Subcutaneous abdominal adipose tissue (tissue), 5 donors: Measurements from ENCODE around the gene RNF186.

Source experiments
- H3K27ac ChIP-seq: one replicate; pipeline ENCODE4 v1.7.0; 2013; ENCODE audit warnings: low read depth, mild to moderate bottlenecking, inconsistent platforms, low read length, moderate library complexity
- H3K27me3 ChIP-seq, 5 donors: one replicate each; pipeline ENCODE4 v1.7.0; 2013; ENCODE audit warnings: low read length in 5 of 5, inconsistent platforms in 1 of 5; ENCODE audit not compliant: control insufficient read depth in 5 of 5, insufficient read depth in 4 of 5
- H3K36me3 ChIP-seq, 5 donors: one replicate each; pipeline ENCODE4 v1.7.0; 2013; ENCODE audit warnings: low read length in 5 of 5; ENCODE audit not compliant: control insufficient read depth in 5 of 5, insufficient read depth in 5 of 5
- H3K4me1 ChIP-seq, 5 donors: one replicate each; pipeline ENCODE4 v1.7.0; 2013; ENCODE audit warnings: low read length in 5 of 5, mild to moderate bottlenecking in 3 of 5, moderate library complexity in 1 of 5; ENCODE audit not compliant: control insufficient read depth in 5 of 5, insufficient read depth in 5 of 5
- H3K4me3 ChIP-seq, 5 donors: one replicate each; pipeline ENCODE4 v1.7.0; 2013; ENCODE audit warnings: low read length in 5 of 5, low read depth in 1 of 5
- H3K9ac ChIP-seq, 5 donors: one replicate each; pipeline ENCODE4 v1.7.0; 2013; ENCODE audit warnings: low read length in 5 of 5, mild to moderate bottlenecking in 4 of 5, moderate library complexity in 3 of 5
- H3K9me3 ChIP-seq, 5 donors: one replicate each; pipeline ENCODE4 v1.7.0; 2013; ENCODE audit warnings: low read length in 5 of 5; ENCODE audit not compliant: control insufficient read depth in 5 of 5
- donor health status: healthy.
- donor health status: healthy.
- donor health status: healthy.
- donor health status: healthy.
- donor health status: healthy.

The RNF186 gene

GRCh38 chr1:19776933-19777332 is 38.1 kb downstream of the RNF186 start:
- Histone ChIP-seq H3K4me1 (no peaks in the 10 kb centered on the region), H3K27me3 (no peaks in the 10 kb centered on the region), H3K27ac (no peak overlapping the region), H3K9me3 (no peaks in the 10 kb centered on the region), H3K36me3 (peaks cover 8 to 71% (median 63%) of the 10 kb centered on the region in 5 donors), H3K4me3 (no peak overlapping the region), H3K9ac (no peak overlapping the region)

- Histone ChIP-seq H3K9ac (no peak overlapping the region), H3K36me3 (peaks cover 7 to 76% (median 65%) of the 10 kb centered on the region in 5 donors), H3K4me1 (no peaks in the 10 kb centered on the region), H3K4me3 (no peak overlapping the region), H3K27ac (no peak overlapping the region), H3K27me3 (no peaks in the 10 kb centered on the region), H3K9me3 (no peaks in the 10 kb centered on the region)
Measured at GRCh38 chr1:19776287-19776686, 38.8 kb downstream of the RNF186 start.

- Histone ChIP-seq H3K36me3 (peaks cover 9 to 79% (median 69%) of the 10 kb centered on the region in 5 donors), H3K9me3 (no peaks in the 10 kb centered on the region), H3K4me3 (no peak overlapping the region), H3K27me3 (no peaks in the 10 kb centered on the region), H3K9ac (no peak overlapping the region), H3K27ac (no peak overlapping the region), H3K4me1 (no peaks in the 10 kb centered on the region)
Measured at GRCh38 chr1:19775831-19776230, 39.3 kb downstream of the RNF186 start.

DNA sequence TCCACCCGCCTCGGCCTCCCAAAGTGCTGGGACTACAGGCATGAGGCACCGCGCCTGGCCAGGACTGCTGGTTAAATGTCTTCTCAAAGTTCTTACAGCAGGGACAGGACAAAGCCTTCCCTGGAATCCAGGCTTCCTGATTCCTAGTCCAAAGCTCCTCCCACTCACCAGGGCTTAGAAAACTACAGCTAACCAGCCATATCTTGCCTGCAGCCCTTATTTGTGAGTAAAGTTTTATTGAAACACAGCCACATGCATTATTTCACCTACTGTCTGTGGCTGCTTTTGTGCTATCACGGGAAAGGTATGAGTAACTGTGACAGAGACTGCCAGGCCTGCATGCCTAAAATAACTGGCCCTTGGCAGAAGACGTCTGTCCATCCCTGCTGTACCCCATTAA is 39.8 kb downstream of the RNF186 start:
- Histone ChIP-seq H3K36me3 (peaks cover 14 to 79% (median 69%) of the 10 kb centered on the region in 5 donors), H3K27me3 (no peaks in the 10 kb centered on the region), H3K4me3 (no peak overlapping the region), H3K4me1 (no peaks in the 10 kb centered on the region), H3K27ac (no peak overlapping the region), H3K9me3 (no peaks in the 10 kb centered on the region), H3K9ac (no peak overlapping the region)

GRCh38 chr1:19774180-19774785 is 40.8 kb downstream of the RNF186 start:
- peaks cover 11 to 79% (median 68%) of the 10 kb centered on the region in 5 donors for H3K36me3 ChIP-seq
- no peak overlapping the region for H3K27ac ChIP-seq

GRCh38 chr1:19773485-19773884 is 41.6 kb downstream of the RNF186 start:
- Histone ChIP-seq H3K4me3 (no peak overlapping the region), H3K27me3 (no peaks in the 10 kb centered on the region), H3K9ac (no peak overlapping the region), H3K4me1 (no peaks in the 10 kb centered on the region), H3K27ac (no peak overlapping the region), H3K36me3 (peaks cover 11 to 76% (median 67%) of the 10 kb centered on the region in 5 donors), H3K9me3 (no peaks in the 10 kb centered on the region)

More at GRCh38 chr1:19774180-19774785, 40.8 kb downstream of the RNF186 start:
- Histone ChIP-seq H3K9me3 (no peaks in the 10 kb centered on the region), H3K4me3 (no peak overlapping the region), H3K9ac (no peak overlapping the region), H3K27me3 (no peaks in the 10 kb centered on the region), H3K4me1 (no peaks in the 10 kb centered on the region)

GRCh38 chr1:19772053-19772452 is 43.0 kb downstream of the RNF186 start:
- Histone ChIP-seq H3K4me1 (no peaks in the 10 kb centered on the region), H3K36me3 (peaks cover 11 to 70% (median 63%) of the 10 kb centered on the region in 5 donors), H3K27ac (no peak overlapping the region), H3K4me3 (no peak overlapping the region), H3K9me3 (no peaks in the 10 kb centered on the region), H3K9ac (no peak overlapping the region), H3K27me3 (no peaks in the 10 kb centered on the region)

DNA sequence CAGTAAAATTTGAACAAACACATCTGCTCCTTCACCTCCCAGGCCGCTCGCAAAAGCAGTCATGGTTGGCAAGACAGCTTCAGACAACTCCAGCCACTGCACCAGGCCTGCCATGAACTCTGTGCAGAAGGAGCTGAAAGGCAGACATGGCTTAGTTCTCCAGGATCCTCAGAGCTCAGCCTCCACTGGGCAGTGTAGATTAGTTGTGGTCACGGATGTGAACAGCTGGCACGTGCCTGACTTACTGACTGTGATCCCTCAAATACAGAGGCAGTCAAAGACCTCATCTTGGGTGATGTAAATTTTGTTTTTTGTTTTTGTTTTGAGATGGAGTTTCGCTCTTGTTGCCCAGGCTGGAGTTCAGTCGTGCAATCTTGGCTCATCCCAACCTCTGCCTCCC is 43.7 kb downstream of the RNF186 start:
- no peaks in the 10 kb centered on the region for H3K4me1 ChIP-seq
- H3K36me3 ChIP-seq = peaks cover 11 to 73% (median 65%) of the 10 kb centered on the region in 5 donors
- no peaks in the 10 kb centered on the region for H3K27me3 ChIP-seq
- no peak overlapping the region for H3K27ac ChIP-seq
- H3K9me3 ChIP-seq = no peaks in the 10 kb centered on the region
- H3K9ac ChIP-seq = no peak overlapping the region
- H3K4me3 ChIP-seq = no peak overlapping the region

- Histone ChIP-seq H3K27ac (no peak overlapping the region), H3K9me3 (no peaks in the 10 kb centered on the region), H3K36me3 (peaks cover 11 to 69% (median 59%) of the 10 kb centered on the region in 5 donors), H3K4me3 (no peak overlapping the region), H3K9ac (no peak overlapping the region), H3K27me3 (no peaks in the 10 kb centered on the region), H3K4me1 (peaks cover 0 to 5% (median 0%) of the 10 kb centered on the region in 5 donors)
Measured at GRCh38 chr1:19770436-19771190, 44.5 kb downstream of the RNF186 start.

DNA sequence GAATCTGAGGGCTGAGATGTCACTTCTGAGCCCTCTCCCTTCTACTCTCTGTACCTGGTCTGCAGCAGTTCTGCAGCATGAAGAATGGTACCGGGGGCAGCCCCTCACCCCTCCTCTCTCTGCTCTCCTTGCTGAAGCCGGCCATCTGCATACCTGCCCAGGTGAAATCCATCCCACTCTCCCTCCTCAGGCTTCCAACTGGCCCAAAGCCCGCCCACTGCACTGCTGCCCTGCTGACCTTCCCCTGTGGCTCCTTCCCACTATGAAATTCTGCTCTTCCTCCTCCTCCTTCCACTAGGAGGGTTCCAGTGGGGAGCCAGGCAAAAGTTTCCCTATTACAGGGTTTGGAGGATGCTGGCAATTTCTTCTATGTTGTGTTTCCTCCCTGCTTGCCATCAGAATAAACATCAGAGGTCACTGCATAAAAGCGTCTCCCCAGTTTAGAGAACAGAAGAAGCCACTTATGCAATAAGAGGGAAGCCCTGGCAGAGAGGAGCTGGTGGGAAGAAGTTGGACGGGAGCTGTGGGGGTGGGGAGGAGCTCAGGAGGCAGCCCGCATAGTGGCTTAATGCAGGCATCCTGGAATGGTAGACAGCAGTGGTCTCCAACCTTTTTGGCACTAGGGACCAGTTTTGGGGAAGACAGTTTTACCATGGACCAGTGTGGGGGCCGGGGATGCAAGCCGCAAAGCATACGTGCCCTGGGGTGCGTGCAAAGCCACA is 45.7 kb downstream of the RNF186 start:
- H3K9me3 ChIP-seq = no peaks in the 10 kb centered on the region
- no peak overlapping the region for H3K9ac ChIP-seq
- H3K27me3 ChIP-seq = no peaks in the 10 kb centered on the region
- peaks cover 9 to 71% (median 52%) of the 10 kb centered on the region in 5 donors for H3K36me3 ChIP-seq
- peaks cover 0 to 8% (median 0%) of the 10 kb centered on the region in 5 donors for H3K4me1 ChIP-seq
- no peak overlapping the region for H3K4me3 ChIP-seq
- H3K27ac ChIP-seq = no peak overlapping the region
